ENCODE measurements around the gene CAPZA1.

DNA sequence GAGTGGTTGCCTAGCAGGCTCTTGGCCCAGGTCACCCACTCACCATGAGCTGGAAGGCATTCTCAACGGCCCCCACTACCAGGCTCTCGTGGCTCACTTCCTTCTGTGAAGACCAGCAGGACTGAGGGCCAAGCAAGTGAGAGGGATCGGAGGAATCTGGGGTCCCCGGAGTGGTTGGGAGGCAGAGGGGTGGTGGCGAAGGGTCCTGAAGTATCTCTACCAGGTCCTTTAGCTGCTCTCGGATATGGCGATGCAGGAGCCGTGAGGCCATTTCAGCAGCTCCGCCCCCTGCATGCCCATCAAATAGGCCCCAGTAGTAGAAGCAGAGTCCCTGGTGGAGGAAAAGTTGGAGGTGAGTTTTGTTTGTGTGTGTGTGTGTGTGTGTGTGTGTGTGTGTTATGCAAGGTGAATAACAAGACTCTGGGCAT lies 93.1 kb downstream of the CAPZA1 start:
- TF ChIP-seq, protein P1, sequence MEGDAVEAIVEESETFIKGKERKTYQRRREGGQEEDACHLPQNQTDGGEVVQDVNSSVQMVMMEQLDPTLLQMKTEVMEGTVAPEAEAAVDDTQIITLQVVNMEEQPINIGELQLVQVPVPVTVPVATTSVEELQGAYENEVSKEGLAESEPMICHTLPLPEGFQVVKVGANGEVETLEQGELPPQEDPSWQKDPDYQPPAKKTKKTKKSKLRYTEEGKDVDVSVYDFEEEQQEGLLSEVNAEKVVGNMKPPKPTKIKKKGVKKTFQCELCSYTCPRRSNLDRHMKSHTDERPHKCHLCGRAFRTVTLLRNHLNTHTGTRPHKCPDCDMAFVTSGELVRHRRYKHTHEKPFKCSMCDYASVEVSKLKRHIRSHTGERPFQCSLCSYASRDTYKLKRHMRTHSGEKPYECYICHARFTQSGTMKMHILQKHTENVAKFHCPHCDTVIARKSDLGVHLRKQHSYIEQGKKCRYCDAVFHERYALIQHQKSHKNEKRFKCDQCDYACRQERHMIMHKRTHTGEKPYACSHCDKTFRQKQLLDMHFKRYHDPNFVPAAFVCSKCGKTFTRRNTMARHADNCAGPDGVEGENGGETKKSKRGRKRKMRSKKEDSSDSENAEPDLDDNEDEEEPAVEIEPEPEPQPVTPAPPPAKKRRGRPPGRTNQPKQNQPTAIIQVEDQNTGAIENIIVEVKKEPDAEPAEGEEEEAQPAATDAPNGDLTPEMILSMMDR (conservative IDR thresholded peaks at IDR 0.05; ENCODE audit: low read depth, low read length): no peak
- TF ChIP-seq EZH2 (IDR thresholded peaks at IDR 0.05; ENCODE audit: low read length, unreplicated experiment): no peak
- no peak for TF ChIP-seq EZH2phosphoT487 (IDR thresholded peaks at IDR 0.05; ENCODE audit: borderline replicate concordance, low read length)

Data from PC-3 (cell line).